ENCODE results near the gene LYPD8.

Gene LYPD8

GRCh38 chr1:248756636-248757035, 1.1 kb upstream of the LYPD8 start:
- DNase-seq = no peak

GRCh38 chr1:248756151-248756550, 592 bp upstream of the LYPD8 start:
- no peak for DNase-seq

- DNase-seq = no peak
These were observed 1.8 kb downstream of the LYPD8 start for GRCh38 chr1:248753708-248754280.

- no peak for DNase-seq
These were observed 2.4 kb downstream of the LYPD8 start for GRCh38 chr1:248753029-248753594.

GRCh38 chr1:248752161-248753028, 3.2 kb downstream of the LYPD8 start:
- no peak for DNase-seq

- DNase-seq = no peak
These were observed 3.9 kb downstream of the LYPD8 start for GRCh38 chr1:248751635-248752034.

GRCh38 chr1:248751142-248751541, 4.4 kb downstream of the LYPD8 start:
- DNase-seq = no peak

GRCh38 chr1:248750496-248750895, 5.1 kb downstream of the LYPD8 start:
- no peak for DNase-seq

GRCh38 chr1:248748211-248748610, 7.3 kb downstream of the LYPD8 start:
- no peak for DNase-seq

- DNase-seq = no peak
These were observed 14.7 kb downstream of the LYPD8 start for GRCh38 chr1:248740876-248741275.

- no peak for DNase-seq
These were observed 15.9 kb downstream of the LYPD8 start for GRCh38 chr1:248739572-248740205.

- no peak for DNase-seq
These were observed 18.1 kb downstream of the LYPD8 start for GRCh38 chr1:248737457-248737856.

- DNase-seq = no peak
These were observed 18.6 kb downstream of the LYPD8 start for GRCh38 chr1:248736977-248737376.

GRCh38 chr1:248733566-248733965, 22.0 kb downstream of the LYPD8 start:
- DNase-seq = no peak

- DNase-seq = no peak
These were observed 24.8 kb downstream of the LYPD8 start for GRCh38 chr1:248730507-248731335.

GRCh38 chr1:248714248-248714647, 41.3 kb downstream of the LYPD8 start:
- no peak for DNase-seq

- no peak for DNase-seq
These were observed 45.2 kb downstream of the LYPD8 start for GRCh38 chr1:248710305-248710900.

GRCh38 chr1:248704606-248705005, 51.0 kb downstream of the LYPD8 start:
- no peak for DNase-seq

- no peak for DNase-seq
These were observed 51.9 kb downstream of the LYPD8 start for GRCh38 chr1:248703674-248704073.

- no peak for DNase-seq
These were observed 52.8 kb downstream of the LYPD8 start, which contains the start of gene OR14I1 for GRCh38 chr1:248702714-248703113. TSS of gene OR14I1 (minus strand) at chr1:248702766.

- DNase-seq = no peak
These were observed 56.5 kb downstream of the LYPD8 start for GRCh38 chr1:248699099-248699498.

GRCh38 chr1:248697907-248698306, 57.7 kb downstream of the LYPD8 start:
- no peak for DNase-seq
